Measurements from ENCODE around the gene DYRK3. TPM values are rescaled to one million over a fixed set of nuclear protein-coding genes. Genes with fewer than 3 reads are reported as not detected.

DYRK3 gene
- total RNA-seq, 1 donor from 2014 or later: 6.4 TPM

DNA sequence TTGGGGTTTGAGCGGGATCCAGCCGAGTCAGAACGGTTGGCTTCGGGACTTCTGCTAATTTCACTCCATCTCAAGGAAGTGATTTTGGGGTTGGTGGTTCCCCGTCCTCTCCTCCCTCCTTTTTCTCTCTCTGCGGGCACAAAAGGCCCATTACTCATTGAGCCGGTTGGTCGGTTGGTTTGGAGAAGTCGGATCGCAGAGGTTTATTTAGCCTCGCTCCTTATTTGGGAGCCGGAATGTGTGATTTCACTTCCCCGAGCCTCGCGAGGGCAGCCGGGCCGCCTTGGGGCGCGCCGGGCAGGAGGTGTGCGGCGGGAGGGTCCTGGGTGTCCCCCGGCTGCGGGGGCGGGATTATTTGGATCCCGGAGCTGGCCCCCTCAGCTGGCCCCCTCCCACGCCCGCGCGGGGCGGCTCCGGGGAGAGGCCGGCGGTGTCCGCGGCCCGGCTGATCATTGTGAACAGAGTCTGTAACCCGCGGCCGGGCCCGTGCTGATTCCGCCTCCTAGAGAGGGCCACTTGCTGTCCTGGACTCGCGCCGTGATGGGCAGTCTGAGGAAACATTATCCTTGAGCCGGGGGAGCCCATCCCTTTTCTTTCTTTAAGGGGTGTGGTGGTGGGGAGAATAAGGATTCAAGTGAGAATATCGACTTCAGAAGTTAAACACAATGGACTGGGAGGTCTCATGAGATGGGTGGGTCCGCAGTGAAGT is 50.6 kb downstream of the DYRK3 start:
- ATAC-seq (peak; percentile 79 to 84), DNase-seq (peak; percentile 77)
- Histone ChIP-seq H3K36me3 (no peaks in the 10 kb centered on the region), H3K27ac (peak overlapping the region; percentile 95), H3K4me1 (peaks cover 52% of the 10 kb centered on the region), H3K4me3 (peak overlapping the region; percentile 91), H3K9me3 (no peaks in the 10 kb centered on the region), H3K27me3 (ENCODE audit: low read depth) (no peaks in the 10 kb centered on the region)
- TF ChIP-seq, protein P1, sequence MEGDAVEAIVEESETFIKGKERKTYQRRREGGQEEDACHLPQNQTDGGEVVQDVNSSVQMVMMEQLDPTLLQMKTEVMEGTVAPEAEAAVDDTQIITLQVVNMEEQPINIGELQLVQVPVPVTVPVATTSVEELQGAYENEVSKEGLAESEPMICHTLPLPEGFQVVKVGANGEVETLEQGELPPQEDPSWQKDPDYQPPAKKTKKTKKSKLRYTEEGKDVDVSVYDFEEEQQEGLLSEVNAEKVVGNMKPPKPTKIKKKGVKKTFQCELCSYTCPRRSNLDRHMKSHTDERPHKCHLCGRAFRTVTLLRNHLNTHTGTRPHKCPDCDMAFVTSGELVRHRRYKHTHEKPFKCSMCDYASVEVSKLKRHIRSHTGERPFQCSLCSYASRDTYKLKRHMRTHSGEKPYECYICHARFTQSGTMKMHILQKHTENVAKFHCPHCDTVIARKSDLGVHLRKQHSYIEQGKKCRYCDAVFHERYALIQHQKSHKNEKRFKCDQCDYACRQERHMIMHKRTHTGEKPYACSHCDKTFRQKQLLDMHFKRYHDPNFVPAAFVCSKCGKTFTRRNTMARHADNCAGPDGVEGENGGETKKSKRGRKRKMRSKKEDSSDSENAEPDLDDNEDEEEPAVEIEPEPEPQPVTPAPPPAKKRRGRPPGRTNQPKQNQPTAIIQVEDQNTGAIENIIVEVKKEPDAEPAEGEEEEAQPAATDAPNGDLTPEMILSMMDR (IDR thresholded peaks at IDR 0.05): no peak
- intact Hi-C loops (cut with DNase I): no loop called here

DNA sequence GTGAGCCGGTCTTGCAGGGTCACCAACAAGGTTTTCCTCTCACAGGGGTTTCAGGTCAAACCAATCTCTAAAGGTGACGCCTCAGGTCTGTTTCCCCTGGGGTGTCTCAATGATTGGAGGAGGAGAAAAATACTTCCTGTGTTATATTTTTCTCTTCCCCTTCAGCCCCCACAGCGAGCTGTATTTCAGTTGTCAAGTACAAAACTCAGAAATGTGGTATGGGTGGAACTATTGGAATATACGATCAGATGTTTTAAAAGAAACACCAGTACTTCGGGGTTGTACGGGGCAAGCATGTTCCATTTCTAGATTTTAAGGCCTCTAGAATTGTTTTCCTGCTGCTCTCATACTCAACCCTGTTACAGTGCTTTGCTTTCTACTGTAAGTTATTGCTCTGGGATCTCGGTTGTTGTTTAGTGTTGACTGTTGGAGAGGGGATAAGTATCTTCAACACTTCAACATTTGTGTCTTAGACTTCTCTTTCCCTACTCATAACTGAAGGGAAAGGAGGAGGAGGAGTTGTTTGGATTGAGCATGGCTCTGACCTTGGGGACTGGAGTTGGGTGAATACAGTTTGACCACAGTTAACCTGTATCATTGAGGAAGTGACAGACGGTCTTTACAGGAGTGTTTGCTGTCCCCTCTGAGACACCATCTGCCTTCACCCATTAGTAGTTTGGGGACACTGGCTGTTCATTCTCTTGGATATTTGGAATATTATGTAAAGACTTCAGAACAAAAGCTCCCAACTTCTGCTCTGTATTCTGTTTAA is 51.3 kb downstream of the DYRK3 start:
- peaks cover 58% of the 10 kb centered on the region for H3K4me1 ChIP-seq
- no peaks in the 10 kb centered on the region for H3K9me3 ChIP-seq
- no peaks in the 10 kb centered on the region for H3K27me3 ChIP-seq (ENCODE audit: low read depth)
- H3K36me3 ChIP-seq: no peaks in the 10 kb centered on the region
- peak overlapping the region; percentile 95 for H3K27ac ChIP-seq
- H3K4me3 ChIP-seq: peak overlapping the region; percentile 91
- ATAC-seq (peak in 1 of 2 donors; percentile 3), DNase-seq (no peak)
- TF ChIP-seq, protein P1 (IDR thresholded peaks at IDR 0.05): no peak
- intact Hi-C loops (cut with DNase I): no loop called here

DNA sequence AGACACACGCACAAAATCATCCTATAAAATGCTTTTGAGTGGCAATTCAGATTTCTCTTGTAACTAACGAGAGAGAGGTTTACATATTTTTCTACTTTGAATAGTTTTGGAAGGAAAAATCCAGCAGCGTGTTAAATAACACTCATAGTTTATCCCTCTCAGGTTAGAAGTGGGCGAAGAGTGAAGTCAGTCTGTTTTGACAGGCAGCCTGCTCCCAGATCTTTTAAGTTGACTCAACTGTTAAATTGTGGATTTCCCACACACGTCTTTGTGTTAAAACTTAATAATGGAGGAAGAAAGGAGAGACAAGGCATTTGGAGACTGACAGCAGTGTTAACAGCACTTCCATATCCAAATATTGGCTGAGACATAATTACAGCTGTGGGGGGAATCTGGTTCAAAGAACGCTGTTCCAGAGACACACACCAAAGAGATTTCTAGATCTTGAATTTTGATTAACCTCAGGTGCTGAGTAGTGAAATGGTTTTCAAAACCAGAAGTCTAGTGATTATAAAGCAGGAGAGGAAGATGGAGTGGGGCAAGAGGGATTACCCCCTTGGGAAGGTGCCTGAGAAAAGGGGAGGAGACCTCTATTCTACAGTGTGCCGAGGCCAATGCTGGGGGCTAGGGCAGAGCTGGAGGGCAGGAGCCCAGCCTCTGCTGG is 52.0 kb downstream of the DYRK3 start:
- Histone ChIP-seq H3K9me3 (no peaks in the 10 kb centered on the region), H3K27ac (peak overlapping the region; percentile 95), H3K4me1 (peaks cover 66% of the 10 kb centered on the region), H3K27me3 (ENCODE audit: low read depth) (no peaks in the 10 kb centered on the region), H3K4me3 (peak overlapping the region; percentile 91), H3K36me3 (no peaks in the 10 kb centered on the region)
- no peak for ATAC-seq
- intact Hi-C loops (cut with DNase I): no loop called here
- no peak for DNase-seq
- TF ChIP-seq, protein P1 (IDR thresholded peaks at IDR 0.05): no peak

DNA sequence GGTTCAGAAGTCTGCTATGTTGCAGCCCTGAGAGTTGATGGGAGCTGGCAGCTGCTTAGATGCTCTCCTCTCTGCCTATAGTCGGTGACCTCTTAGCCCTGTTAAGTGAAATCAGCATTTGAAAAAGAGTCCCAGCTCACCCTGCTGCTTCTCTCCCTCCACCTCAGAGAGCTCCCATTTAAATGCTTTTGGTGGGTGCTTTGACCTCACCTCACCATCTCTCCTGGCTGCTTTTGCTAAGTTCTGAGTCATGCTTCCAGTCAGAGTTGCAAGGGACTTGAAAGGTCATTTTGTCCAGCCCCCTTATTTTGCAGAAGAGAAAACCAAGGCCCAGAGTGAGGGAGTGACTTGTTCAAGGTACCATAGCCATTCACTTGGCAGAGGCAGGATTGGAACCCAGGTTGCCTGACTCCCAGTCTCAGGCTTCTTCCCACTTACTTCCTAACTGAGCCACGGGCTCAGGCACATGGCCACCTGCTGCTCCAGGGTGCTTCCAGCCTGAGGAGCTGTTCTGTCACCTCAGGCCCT is 52.6 kb downstream of the DYRK3 start:
- DNase-seq (no peak), ATAC-seq (no peak)
- intact Hi-C loops (cut with DNase I): no loop called here
- H3K4me3 ChIP-seq: no peak overlapping the region
- TF ChIP-seq, protein P1 (IDR thresholded peaks at IDR 0.05): no peak
- H3K4me1 ChIP-seq: peaks cover 71% of the 10 kb centered on the region
- peaks cover 3% of the 10 kb centered on the region for H3K36me3 ChIP-seq
- H3K27me3 ChIP-seq (ENCODE audit: low read depth): no peaks in the 10 kb centered on the region
- no peaks in the 10 kb centered on the region for H3K9me3 ChIP-seq
- H3K27ac ChIP-seq: no peak overlapping the region

DNA sequence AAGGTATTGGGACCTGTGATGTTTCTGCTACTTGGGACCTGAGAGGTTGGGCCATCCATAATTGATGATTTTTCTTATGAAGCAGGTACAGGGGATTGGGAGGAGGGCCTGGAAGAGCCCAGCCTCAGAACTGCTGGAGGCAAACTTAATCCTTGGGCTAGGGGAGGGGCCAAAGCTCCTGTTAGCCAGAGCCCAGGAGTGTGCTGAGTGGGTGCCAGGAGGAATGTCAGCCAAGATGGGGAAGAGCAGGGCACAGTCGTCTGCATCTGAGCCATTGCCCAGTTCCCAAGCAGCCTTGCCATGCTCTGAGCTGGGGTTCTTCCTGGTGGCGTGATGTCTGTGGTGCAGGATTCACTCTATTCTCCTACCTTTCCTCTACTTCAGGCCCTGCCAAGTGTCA is 55.2 kb downstream of the DYRK3 start:
- Histone ChIP-seq H3K27ac (no peak overlapping the region), H3K4me1 (peaks cover 87% of the 10 kb centered on the region), H3K36me3 (peaks cover 12% of the 10 kb centered on the region), H3K27me3 (ENCODE audit: low read depth) (no peaks in the 10 kb centered on the region), H3K4me3 (no peak overlapping the region), H3K9me3 (no peaks in the 10 kb centered on the region)
- intact Hi-C loops (cut with DNase I): no loop called here
- no peak for ATAC-seq
- no peak for DNase-seq
- TF ChIP-seq, protein P1 (IDR thresholded peaks at IDR 0.05): no peak
